Uterus (tissue), 2 donors: ENCODE results near the gene EHMT1.

Experiments used
- POLR2A ChIP-seq, 2 donors: fragments of 450-650 bp; IDR thresholded peaks; one replicate each; pipeline ENCODE4 v1.6.1; 2016; ENCODE audit warnings: antibody characterized with exemption in 2 of 2, mild to moderate bottlenecking in 1 of 2, moderate library complexity in 1 of 2
- TF ChIP-seq, protein P1 (sequence below), 4 experiments: fragments of 200-600 bp in 2 of 4; fragments of 450-650 bp in 2 of 4; sonication (generic) in 2 of 4; IDR thresholded peaks; one replicate each; pipeline ENCODE4 v1.5.1; 2016 to 2019; ENCODE audit warnings: antibody characterized with exemption in 4 of 4, mild to moderate bottlenecking in 2 of 4, moderate library complexity in 1 of 4

DNA sequence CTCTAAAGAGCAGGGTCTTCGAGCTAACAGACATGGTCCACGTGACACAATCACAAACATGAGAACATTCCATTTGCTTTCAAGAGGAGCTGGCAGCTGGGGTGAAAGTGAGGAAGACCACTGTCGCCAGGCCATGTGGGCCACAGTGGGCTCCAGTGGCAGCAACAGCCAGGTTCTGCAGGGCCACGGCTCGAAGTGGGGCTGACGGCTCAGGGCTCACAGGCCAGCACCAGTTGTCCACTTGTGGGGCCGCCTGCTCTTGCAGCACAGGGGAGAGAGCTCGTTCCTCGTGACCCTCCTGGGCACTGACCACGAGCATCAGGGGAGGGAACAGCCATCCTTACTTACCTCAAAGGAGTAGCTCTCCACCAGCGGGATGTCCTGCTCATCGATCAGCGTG is 30.5 kb upstream of the EHMT1 start:
- TF ChIP-seq, protein P1, sequence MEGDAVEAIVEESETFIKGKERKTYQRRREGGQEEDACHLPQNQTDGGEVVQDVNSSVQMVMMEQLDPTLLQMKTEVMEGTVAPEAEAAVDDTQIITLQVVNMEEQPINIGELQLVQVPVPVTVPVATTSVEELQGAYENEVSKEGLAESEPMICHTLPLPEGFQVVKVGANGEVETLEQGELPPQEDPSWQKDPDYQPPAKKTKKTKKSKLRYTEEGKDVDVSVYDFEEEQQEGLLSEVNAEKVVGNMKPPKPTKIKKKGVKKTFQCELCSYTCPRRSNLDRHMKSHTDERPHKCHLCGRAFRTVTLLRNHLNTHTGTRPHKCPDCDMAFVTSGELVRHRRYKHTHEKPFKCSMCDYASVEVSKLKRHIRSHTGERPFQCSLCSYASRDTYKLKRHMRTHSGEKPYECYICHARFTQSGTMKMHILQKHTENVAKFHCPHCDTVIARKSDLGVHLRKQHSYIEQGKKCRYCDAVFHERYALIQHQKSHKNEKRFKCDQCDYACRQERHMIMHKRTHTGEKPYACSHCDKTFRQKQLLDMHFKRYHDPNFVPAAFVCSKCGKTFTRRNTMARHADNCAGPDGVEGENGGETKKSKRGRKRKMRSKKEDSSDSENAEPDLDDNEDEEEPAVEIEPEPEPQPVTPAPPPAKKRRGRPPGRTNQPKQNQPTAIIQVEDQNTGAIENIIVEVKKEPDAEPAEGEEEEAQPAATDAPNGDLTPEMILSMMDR (IDR thresholded peaks at IDR 0.05), result no peak
- no peak for TF ChIP-seq POLR2A (IDR thresholded peaks at IDR 0.05)
